GM12878 (cell line): ENCODE measurements around the gene PCBP4. TPM values are rescaled to one million over a fixed set of nuclear protein-coding genes. Genes with fewer than 3 reads are reported as not detected.

Source experiments
- EGR1 ChIP-seq, 2 experiments: IDR thresholded peaks; 1 replicate in 1 of 2; 2 replicates in 1 of 2; pipeline ENCODE4 v1.6.1; 2011 to 2012; ENCODE audit warnings: low read depth in 2 of 2, low read length in 2 of 2, borderline replicate concordance in 1 of 2, mild to moderate bottlenecking in 1 of 2, moderate library complexity in 1 of 2
- LARP7 ChIP-seq: fragments of 450-650 bp; IDR thresholded peaks from 2 replicates; pipeline ENCODE4 v1.6.1; 2017; ENCODE audit warnings: mild to moderate bottlenecking
- MTA2 ChIP-seq: fragments of 450-650 bp; IDR thresholded peaks from 2 replicates; pipeline ENCODE4 v1.6.1; 2016; ENCODE audit warnings: low read depth, mild to moderate bottlenecking, moderate library complexity
- MYB ChIP-seq: fragments of 150-350 bp; IDR thresholded peaks from 2 replicates; pipeline ENCODE4 v1.6.1; 2014; ENCODE audit warnings: mild to moderate bottlenecking, low read depth, low read length, borderline replicate concordance
- NBN ChIP-seq: fragments of 450-650 bp; IDR thresholded peaks from 2 replicates; pipeline ENCODE4 v1.6.1; 2016
- RAD51 ChIP-seq: fragments of 450-650 bp; IDR thresholded peaks from 2 replicates; pipeline ENCODE4 v1.6.1; 2016; ENCODE audit warnings: moderate library complexity, mild to moderate bottlenecking, inconsistent platforms
- SMAD1 ChIP-seq: fragments of 450-650 bp; IDR thresholded peaks from 2 replicates; pipeline ENCODE4 v1.6.1; 2018; ENCODE audit warnings: mild to moderate bottlenecking, low read depth; ENCODE audit not compliant: partially characterized antibody
- SMARCA5 ChIP-seq: fragments of 450-650 bp; IDR thresholded peaks from 2 replicates; pipeline ENCODE4 v1.6.1; 2017; ENCODE audit warnings: mild to moderate bottlenecking
- TCF12 ChIP-seq: IDR thresholded peaks from 2 replicates; pipeline ENCODE4 v1.6.1; 2011; ENCODE audit warnings: low read depth, mild to moderate bottlenecking, low read length
- YY1 ChIP-seq: IDR thresholded peaks from 2 replicates; pipeline ENCODE4 v1.6.1; 2011; ENCODE audit warnings: low read depth, mild to moderate bottlenecking, low read length
- ZBED1 ChIP-seq: IDR thresholded peaks from 2 replicates; pipeline ENCODE4 v1.6.1; 2016; ENCODE audit warnings: borderline replicate concordance
- ZNF217 ChIP-seq: fragments of 450-650 bp; IDR thresholded peaks from 2 replicates; pipeline ENCODE4 v1.6.1; 2017; ENCODE audit warnings: antibody characterized with exemption, mild to moderate bottlenecking
- polyA plus RNA-seq, 11 experiments: library from polyadenylated mRNA; depleted of rRNA in 4 of 11; unstranded in 6 of 11; stranded (reverse) in 5 of 11; fragments of >200 nt; fragmentation: Nextera tagmentation in 4 of 11; fragmentation: Illumina TruSeq in 1 of 11; extraction: Ambion mirVana in 4 of 11; extraction: Trizol in 1 of 11; gene quantifications; 1 replicate in 1 of 11; 2 replicates in 10 of 11; pipeline versions ENCODE4 v1.2.1 to v1.2.3, GENCODE V29; 2011 to 2016; ENCODE audit warnings: inconsistent platforms in 2 of 11, missing spikeins in 2 of 11, low read depth in 1 of 11
- total RNA-seq, 4 experiments: library from RNA; depleted of rRNA in 3 of 4; stranded (reverse); fragments of >200 nt in 3 of 4; fragmentation: Illumina TruSeq in 1 of 4; extraction: Trizol in 1 of 4; gene quantifications; 2 replicates each; pipeline versions ENCODE4 v1.2.1 to v1.2.3, GENCODE V29; 2013 to 2021
- TF ChIP-seq, protein P1 (sequence below): fragments of 450-650 bp; formaldehyde crosslinking; IDR thresholded peaks from 2 replicates; pipeline ENCODE4 v1.4.0; 2020; ENCODE audit warnings: mild to moderate bottlenecking, moderate library complexity
- TF ChIP-seq, protein P2 (sequence below): fragments of 450-650 bp; IDR thresholded peaks from 2 replicates; pipeline ENCODE4 v1.6.1; 2014; ENCODE audit warnings: mild to moderate bottlenecking
- TF ChIP-seq, protein P3 (sequence below): fragments of 450-650 bp; IDR thresholded peaks from 2 replicates; pipeline ENCODE4 v1.6.1; 2018; ENCODE audit warnings: borderline replicate concordance, mild to moderate bottlenecking; ENCODE audit not compliant: partially characterized antibody
- TF ChIP-seq, protein P4 (sequence below): IDR thresholded peaks from 2 replicates; pipeline ENCODE4 v1.6.1; 2012; ENCODE audit warnings: low read depth, low read length, improper control_type of control experiment
- TF ChIP-seq, protein P5 (sequence below): IDR thresholded peaks from 2 replicates; pipeline ENCODE4 v1.6.1; 2012; ENCODE audit warnings: low read length, inconsistent platforms

The PCBP4 gene
- total and polyA plus RNA-seq, 10 of the 15 experiments (the other 5 are each of a cell fraction or from before 2014, with no cell fraction given): 0.05 to 14.5 (median 4.2) TPM

DNA sequence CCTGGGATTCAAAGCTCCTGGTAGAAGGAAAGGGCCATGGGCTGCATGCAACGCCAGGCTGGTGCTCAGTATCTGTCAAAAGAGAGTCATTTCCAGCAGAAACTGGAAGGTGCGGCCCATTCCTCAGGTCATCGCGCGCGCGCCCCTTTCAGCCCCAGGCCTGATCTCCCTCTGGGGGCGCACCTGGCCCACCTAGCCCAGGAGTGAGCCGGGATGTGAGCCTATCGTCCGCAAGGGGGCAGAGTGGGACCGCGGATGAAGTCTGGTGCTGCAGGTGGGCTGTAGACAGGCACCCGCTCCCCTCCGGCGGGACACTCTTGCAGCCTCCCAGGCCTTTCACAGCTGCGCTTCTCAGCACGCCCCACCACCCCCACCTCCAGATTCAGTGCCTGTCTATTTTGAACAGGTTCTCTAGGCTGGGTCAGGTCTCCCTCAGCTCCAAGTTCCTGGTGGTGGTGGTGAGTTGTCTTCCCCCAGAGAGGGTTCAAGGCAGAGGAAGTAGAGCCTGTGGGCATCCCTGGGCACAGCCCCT, 34.3 kb upstream of the PCBP4 start (continued):
- TF ChIP-seq, protein P1, sequence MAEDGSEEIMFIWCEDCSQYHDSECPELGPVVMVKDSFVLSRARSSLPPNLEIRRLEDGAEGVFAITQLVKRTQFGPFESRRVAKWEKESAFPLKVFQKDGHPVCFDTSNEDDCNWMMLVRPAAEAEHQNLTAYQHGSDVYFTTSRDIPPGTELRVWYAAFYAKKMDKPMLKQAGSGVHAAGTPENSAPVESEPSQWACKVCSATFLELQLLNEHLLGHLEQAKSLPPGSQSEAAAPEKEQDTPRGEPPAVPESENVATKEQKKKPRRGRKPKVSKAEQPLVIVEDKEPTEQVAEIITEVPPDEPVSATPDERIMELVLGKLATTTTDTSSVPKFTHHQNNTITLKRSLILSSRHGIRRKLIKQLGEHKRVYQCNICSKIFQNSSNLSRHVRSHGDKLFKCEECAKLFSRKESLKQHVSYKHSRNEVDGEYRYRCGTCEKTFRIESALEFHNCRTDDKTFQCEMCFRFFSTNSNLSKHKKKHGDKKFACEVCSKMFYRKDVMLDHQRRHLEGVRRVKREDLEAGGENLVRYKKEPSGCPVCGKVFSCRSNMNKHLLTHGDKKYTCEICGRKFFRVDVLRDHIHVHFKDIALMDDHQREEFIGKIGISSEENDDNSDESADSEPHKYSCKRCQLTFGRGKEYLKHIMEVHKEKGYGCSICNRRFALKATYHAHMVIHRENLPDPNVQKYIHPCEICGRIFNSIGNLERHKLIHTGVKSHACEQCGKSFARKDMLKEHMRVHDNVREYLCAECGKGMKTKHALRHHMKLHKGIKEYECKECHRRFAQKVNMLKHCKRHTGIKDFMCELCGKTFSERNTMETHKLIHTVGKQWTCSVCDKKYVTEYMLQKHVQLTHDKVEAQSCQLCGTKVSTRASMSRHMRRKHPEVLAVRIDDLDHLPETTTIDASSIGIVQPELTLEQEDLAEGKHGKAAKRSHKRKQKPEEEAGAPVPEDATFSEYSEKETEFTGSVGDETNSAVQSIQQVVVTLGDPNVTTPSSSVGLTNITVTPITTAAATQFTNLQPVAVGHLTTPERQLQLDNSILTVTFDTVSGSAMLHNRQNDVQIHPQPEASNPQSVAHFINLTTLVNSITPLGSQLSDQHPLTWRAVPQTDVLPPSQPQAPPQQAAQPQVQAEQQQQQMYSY: no peak
- TF ChIP-seq ZNF217 (no peak), EGR1 (IDR thresholded peaks at IDR 0.05; ENCODE audit: borderline replicate concordance in 1 of 2, low read depth in 2 of 2, low read length in 2 of 2) (no peak), LARP7 (peak; percentile 66; the same call in 1 of the 2 replicates), YY1 (peak; percentile 57), MYB (no peak), RAD51 (no peak), SMARCA5 (peak; percentile 93), TCF12 (peak; percentile 74), SMAD1 (no peak), ZBED1 (no peak), NBN (no peak), MTA2 (no peak)
- TF ChIP-seq, protein P2, sequence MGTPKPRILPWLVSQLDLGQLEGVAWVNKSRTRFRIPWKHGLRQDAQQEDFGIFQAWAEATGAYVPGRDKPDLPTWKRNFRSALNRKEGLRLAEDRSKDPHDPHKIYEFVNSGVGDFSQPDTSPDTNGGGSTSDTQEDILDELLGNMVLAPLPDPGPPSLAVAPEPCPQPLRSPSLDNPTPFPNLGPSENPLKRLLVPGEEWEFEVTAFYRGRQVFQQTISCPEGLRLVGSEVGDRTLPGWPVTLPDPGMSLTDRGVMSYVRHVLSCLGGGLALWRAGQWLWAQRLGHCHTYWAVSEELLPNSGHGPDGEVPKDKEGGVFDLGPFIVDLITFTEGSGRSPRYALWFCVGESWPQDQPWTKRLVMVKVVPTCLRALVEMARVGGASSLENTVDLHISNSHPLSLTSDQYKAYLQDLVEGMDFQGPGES: no peak
- TF ChIP-seq, protein P3, sequence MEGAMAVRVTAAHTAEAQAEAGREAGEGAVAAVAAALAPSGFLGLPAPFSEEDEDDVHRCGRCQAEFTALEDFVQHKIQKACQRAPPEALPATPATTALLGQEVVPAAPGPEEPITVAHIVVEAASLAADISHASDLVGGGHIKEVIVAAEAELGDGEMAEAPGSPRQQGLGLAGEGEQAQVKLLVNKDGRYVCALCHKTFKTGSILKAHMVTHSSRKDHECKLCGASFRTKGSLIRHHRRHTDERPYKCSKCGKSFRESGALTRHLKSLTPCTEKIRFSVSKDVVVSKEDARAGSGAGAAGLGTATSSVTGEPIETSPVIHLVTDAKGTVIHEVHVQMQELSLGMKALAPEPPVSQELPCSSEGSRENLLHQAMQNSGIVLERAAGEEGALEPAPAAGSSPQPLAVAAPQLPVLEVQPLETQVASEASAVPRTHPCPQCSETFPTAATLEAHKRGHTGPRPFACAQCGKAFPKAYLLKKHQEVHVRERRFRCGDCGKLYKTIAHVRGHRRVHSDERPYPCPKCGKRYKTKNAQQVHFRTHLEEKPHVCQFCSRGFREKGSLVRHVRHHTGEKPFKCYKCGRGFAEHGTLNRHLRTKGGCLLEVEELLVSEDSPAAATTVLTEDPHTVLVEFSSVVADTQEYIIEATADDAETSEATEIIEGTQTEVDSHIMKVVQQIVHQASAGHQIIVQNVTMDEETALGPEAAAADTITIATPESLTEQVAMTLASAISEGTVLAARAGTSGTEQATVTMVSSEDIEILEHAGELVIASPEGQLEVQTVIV: no peak
- TF ChIP-seq, protein P4, sequence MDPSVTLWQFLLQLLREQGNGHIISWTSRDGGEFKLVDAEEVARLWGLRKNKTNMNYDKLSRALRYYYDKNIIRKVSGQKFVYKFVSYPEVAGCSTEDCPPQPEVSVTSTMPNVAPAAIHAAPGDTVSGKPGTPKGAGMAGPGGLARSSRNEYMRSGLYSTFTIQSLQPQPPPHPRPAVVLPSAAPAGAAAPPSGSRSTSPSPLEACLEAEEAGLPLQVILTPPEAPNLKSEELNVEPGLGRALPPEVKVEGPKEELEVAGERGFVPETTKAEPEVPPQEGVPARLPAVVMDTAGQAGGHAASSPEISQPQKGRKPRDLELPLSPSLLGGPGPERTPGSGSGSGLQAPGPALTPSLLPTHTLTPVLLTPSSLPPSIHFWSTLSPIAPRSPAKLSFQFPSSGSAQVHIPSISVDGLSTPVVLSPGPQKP: no peak; the same call in 1 of the 2 replicates
- TF ChIP-seq, protein P5, sequence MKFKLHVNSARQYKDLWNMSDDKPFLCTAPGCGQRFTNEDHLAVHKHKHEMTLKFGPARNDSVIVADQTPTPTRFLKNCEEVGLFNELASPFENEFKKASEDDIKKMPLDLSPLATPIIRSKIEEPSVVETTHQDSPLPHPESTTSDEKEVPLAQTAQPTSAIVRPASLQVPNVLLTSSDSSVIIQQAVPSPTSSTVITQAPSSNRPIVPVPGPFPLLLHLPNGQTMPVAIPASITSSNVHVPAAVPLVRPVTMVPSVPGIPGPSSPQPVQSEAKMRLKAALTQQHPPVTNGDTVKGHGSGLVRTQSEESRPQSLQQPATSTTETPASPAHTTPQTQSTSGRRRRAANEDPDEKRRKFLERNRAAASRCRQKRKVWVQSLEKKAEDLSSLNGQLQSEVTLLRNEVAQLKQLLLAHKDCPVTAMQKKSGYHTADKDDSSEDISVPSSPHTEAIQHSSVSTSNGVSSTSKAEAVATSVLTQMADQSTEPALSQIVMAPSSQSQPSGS: no peak
